ENCODE measurements around the gene PARD3. TPM values are rescaled to one million over a fixed set of nuclear protein-coding genes. Genes with fewer than 3 reads are reported as not detected.
"Not testable (repeated sequence)": the region's sequence is repeated elsewhere in the genome, so short reads cannot be mapped to it uniquely, and the experiment has no call there.

The PARD3 gene
- total and polyA plus RNA-seq, 2 donors (not counting 1 experiment from before 2014, with no cell fraction given), result 24.0 to 46.4 TPM

DNA sequence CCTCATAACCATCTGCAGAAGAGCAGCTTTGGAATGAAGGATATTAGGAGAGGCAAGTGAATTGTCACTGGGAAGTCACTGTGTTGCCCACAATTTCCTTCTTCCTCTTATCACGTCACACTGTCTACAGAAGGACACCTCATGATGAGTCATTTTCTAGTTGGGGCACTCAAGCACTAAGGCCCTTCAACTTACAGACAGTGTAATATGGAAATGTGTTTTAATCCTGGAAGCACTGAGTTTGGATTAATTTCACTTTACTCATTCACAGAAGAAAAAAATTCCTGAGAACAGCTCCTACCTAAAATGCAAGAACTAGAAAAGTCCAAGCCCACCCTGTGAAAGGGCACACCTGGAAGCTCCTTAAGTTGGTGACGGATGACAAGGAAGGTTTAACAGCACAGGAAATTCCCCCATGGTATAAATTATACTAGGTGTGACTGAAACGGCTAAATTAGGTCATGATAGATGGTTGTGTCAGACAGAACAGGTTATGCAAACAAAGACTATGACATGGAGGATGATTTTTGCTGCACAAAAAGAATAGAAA, 56.6 kb downstream of the PARD3 start:
- H3K27me3 ChIP-seq (ENCODE audit: control insufficient read depth, insufficient read depth, low read length), result no peaks in the 10 kb centered on the region

GRCh38 chr10:34757933-34758332, 57.2 kb downstream of the PARD3 start:
- H3K9me3 ChIP-seq (ENCODE audit: control insufficient read depth, insufficient read depth, low read depth, low read length), result no peaks in the 10 kb centered on the region

More for the DNA sequence above, 56.6 kb downstream of the PARD3 start:
- Histone ChIP-seq H3K27ac (ENCODE audit: insufficient read depth, low read length) (peak overlapping the region; percentile 6), H4K20me1 (ENCODE audit: control insufficient read depth, extremely low read depth, insufficient read depth, low read length) (no peaks in the 10 kb centered on the region), H3K4me2 (ENCODE audit: extremely low read depth, insufficient read depth, low read length) (peak overlapping the region; percentile 41), H3K9ac (ENCODE audit: insufficient read depth, low read length) (no peak overlapping the region), H2AFZ (ENCODE audit: low read length) (no peak overlapping the region), H3K79me2 (ENCODE audit: control insufficient read depth, insufficient read depth, low read length) (peaks cover 2% of the 10 kb centered on the region), H3K4me1 (ENCODE audit: control insufficient read depth, extremely low read depth, insufficient read depth, low read length) (peaks cover 3% of the 10 kb centered on the region), H3K4me3 (replicated peaks in 1 of 4; ENCODE audit: control extremely low read depth in 1 of 4, insufficient read depth in 1 of 4, low read depth in 3 of 4, low read length in 4 of 4) (peak overlapping the region in 1 of 4 experiments; percentile 12), H3K9me3 (ENCODE audit: control insufficient read depth, insufficient read depth, low read depth, low read length) (no peaks in the 10 kb centered on the region), H3K36me3 (ENCODE audit: control insufficient read depth, insufficient read depth, low read length) (no peaks in the 10 kb centered on the region)
- TF ChIP-seq CTCF (conservative IDR thresholded peaks at IDR 0.05 in 1 of 2, IDR thresholded peaks at IDR 0.05 in 1 of 2; ENCODE audit: low read depth in 1 of 2, low read length in 2 of 2), result no peak
- no peak for TF ChIP-seq EZH2 (IDR thresholded peaks at IDR 0.05; ENCODE audit: low read length, missing control alignments)
- peak; percentile 81 to 96 for DNase-seq (ENCODE audit: low read depth in 2 of 2)

DNA sequence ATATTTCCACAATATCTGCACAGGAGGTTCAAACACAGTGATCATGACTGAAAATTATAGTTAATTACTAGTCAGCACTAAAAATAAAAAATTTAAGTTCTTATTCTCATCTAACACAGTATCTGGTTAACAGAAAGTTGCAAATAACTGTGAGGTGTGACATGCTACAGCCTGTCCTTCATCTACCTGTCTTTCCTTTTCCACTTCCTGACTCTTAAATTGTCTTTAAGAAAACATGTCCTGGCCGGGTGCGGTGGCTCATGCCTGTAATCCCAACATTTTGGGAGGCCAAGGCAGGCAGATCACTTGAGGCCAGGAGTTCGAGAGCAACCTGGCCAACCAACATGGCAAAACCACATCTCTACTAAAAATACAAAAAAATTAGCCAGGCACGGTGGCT, 57.9 kb downstream of the PARD3 start:
- not testable (repeated sequence) for H3K79me2 ChIP-seq (ENCODE audit: control insufficient read depth, insufficient read depth, low read length); H3K9ac ChIP-seq (ENCODE audit: insufficient read depth, low read length); H3K9me3 ChIP-seq (ENCODE audit: control insufficient read depth, insufficient read depth, low read depth, low read length); H2AFZ ChIP-seq (ENCODE audit: low read length); H3K4me3 ChIP-seq (replicated peaks in 1 of 4; ENCODE audit: control extremely low read depth in 1 of 4, insufficient read depth in 1 of 4, low read depth in 3 of 4, low read length in 4 of 4); H3K27me3 ChIP-seq (ENCODE audit: control insufficient read depth, insufficient read depth, low read length); H3K36me3 ChIP-seq (ENCODE audit: control insufficient read depth, insufficient read depth, low read length); DNase-seq (ENCODE audit: low read depth in 2 of 2); H3K4me1 ChIP-seq (ENCODE audit: control insufficient read depth, extremely low read depth, insufficient read depth, low read length); H3K4me2 ChIP-seq (ENCODE audit: extremely low read depth, insufficient read depth, low read length); H4K20me1 ChIP-seq (ENCODE audit: control insufficient read depth, extremely low read depth, insufficient read depth, low read length); H3K27ac ChIP-seq (ENCODE audit: insufficient read depth, low read length)

More at GRCh38 chr10:34757933-34758332, 57.2 kb downstream of the PARD3 start:
- Histone ChIP-seq H3K4me1 (ENCODE audit: control insufficient read depth, extremely low read depth, insufficient read depth, low read length) (peaks cover 3% of the 10 kb centered on the region), H3K9ac (ENCODE audit: insufficient read depth, low read length) (no peak overlapping the region), H3K4me3 (replicated peaks in 1 of 4; ENCODE audit: control extremely low read depth in 1 of 4, insufficient read depth in 1 of 4, low read depth in 3 of 4, low read length in 4 of 4) (no peak overlapping the region), H3K4me2 (ENCODE audit: extremely low read depth, insufficient read depth, low read length) (peak overlapping the region; percentile 41), H3K79me2 (ENCODE audit: control insufficient read depth, insufficient read depth, low read length) (peaks cover 2% of the 10 kb centered on the region), H4K20me1 (ENCODE audit: control insufficient read depth, extremely low read depth, insufficient read depth, low read length) (no peaks in the 10 kb centered on the region), H3K36me3 (ENCODE audit: control insufficient read depth, insufficient read depth, low read length) (no peaks in the 10 kb centered on the region), H3K27me3 (ENCODE audit: control insufficient read depth, insufficient read depth, low read length) (no peaks in the 10 kb centered on the region), H2AFZ (ENCODE audit: low read length) (no peak overlapping the region), H3K27ac (ENCODE audit: insufficient read depth, low read length) (peak overlapping the region; percentile 6)
- no peak for DNase-seq (ENCODE audit: low read depth in 2 of 2)
- no peak for TF ChIP-seq EZH2 (IDR thresholded peaks at IDR 0.05; ENCODE audit: low read length, missing control alignments)
- no peak for TF ChIP-seq CTCF (conservative IDR thresholded peaks at IDR 0.05 in 1 of 2, IDR thresholded peaks at IDR 0.05 in 1 of 2; ENCODE audit: low read depth in 1 of 2, low read length in 2 of 2)

Measured in fibroblast of lung (primary cell).